Endodermal cell (in vitro differentiated cells): Measurements from ENCODE around the gene EPHA8. TPM values are rescaled to one million over a fixed set of nuclear protein-coding genes. Genes with fewer than 3 reads are reported as not detected.

Experiments used
- DNase-seq: peaks from one replicate; pipeline ENCODE4 v3.0.0-alpha.2; 2017
- H3K27ac ChIP-seq: 2 replicates; pipeline ENCODE4 v1.5.1; 2013; ENCODE audit warnings: mild to moderate bottlenecking, low read depth, low read length, moderate library complexity
- H3K27me3 ChIP-seq: 2 replicates; pipeline ENCODE4 v1.6.1; 2013; ENCODE audit warnings: mild to moderate bottlenecking, low read length, moderate library complexity; ENCODE audit not compliant: insufficient read depth, control insufficient read depth, poor library complexity, severe bottlenecking
- H3K36me3 ChIP-seq: 2 replicates; pipeline ENCODE4 v1.7.0; 2013; ENCODE audit warnings: mild to moderate bottlenecking, low read length, moderate library complexity; ENCODE audit not compliant: control insufficient read depth, insufficient read depth
- H3K4me1 ChIP-seq: one replicate; pipeline ENCODE4 v1.7.0; 2013; ENCODE audit warnings: low read length; ENCODE audit not compliant: control insufficient read depth, insufficient read depth
- H3K4me3 ChIP-seq: 2 replicates; pipeline ENCODE4 v1.5.1; 2013; ENCODE audit warnings: mild to moderate bottlenecking, low read length, moderate library complexity
- H3K9ac ChIP-seq: 2 replicates; pipeline ENCODE4 v1.6.1; 2013; ENCODE audit warnings: mild to moderate bottlenecking, low read length, moderate library complexity; ENCODE audit not compliant: poor library complexity, severe bottlenecking; ENCODE audit errors: extremely low read depth
- H3K9me3 ChIP-seq: 2 replicates; pipeline ENCODE4 v1.6.1; 2013; ENCODE audit warnings: mild to moderate bottlenecking, low read length, moderate library complexity; ENCODE audit not compliant: control insufficient read depth
- H3K27ac Mint-ChIP-seq: 2 replicates; pipeline ENCODE4 v1.8.0; 2020; ENCODE audit warnings: mixed read lengths
- H3K27me3 Mint-ChIP-seq: 2 replicates; pipeline ENCODE4 v1.8.0; 2021; ENCODE audit warnings: mild to moderate bottlenecking, mixed read lengths; ENCODE audit not compliant: insufficient read depth
- H3K36me3 Mint-ChIP-seq: 2 replicates; pipeline ENCODE4 v1.8.0; 2020; ENCODE audit warnings: low read depth, mixed read lengths
- H3K4me1 Mint-ChIP-seq: 2 replicates; pipeline ENCODE4 v1.8.0; 2020; ENCODE audit warnings: mixed read lengths
- H3K4me3 Mint-ChIP-seq: 2 replicates; pipeline ENCODE4 v1.8.0; 2020; ENCODE audit warnings: mild to moderate bottlenecking, moderate library complexity, mixed read lengths
- H3K9me3 Mint-ChIP-seq: 2 replicates; pipeline ENCODE4 v1.8.0; 2020; ENCODE audit warnings: mild to moderate bottlenecking, mixed read lengths
- WGBS, 2 experiments: methylation state at CpG; one replicate each; pipeline versions ENCODE4 v1.1.5 to v1.1.7; 2013; ENCODE audit warnings: missing lambda C conversion rate in 2 of 2, mixed read lengths in 1 of 2; ENCODE audit not compliant: insufficient coverage in 1 of 2, insufficient read length in 1 of 2; 5-methylcytosine and 5-hydroxymethylcytosine counted together
- total RNA-seq, 2 donors: library from RNA; stranded (reverse); fragmentation: NEBNext Ultra II Directional in 1 of 2; extraction: Animal tissue kit (Norgen Biotek cat#: 25700) in 1 of 2; gene quantifications; 2 replicates in 1 of 2; 3 replicates in 1 of 2; pipeline ENCODE4 v1.2.1, GENCODE V29; 2021
- TF ChIP-seq, protein P1 (sequence below): fragments of 200-600 bp; sonication (generic); conservative IDR thresholded peaks from 2 replicates; pipeline ENCODE4 v1.5.0; 2021; ENCODE audit warnings: antibody characterized with exemption, mild to moderate bottlenecking

The EPHA8 gene
- total RNA-seq, 2 donors from 2014 or later, result 1.5 TPM

DNA sequence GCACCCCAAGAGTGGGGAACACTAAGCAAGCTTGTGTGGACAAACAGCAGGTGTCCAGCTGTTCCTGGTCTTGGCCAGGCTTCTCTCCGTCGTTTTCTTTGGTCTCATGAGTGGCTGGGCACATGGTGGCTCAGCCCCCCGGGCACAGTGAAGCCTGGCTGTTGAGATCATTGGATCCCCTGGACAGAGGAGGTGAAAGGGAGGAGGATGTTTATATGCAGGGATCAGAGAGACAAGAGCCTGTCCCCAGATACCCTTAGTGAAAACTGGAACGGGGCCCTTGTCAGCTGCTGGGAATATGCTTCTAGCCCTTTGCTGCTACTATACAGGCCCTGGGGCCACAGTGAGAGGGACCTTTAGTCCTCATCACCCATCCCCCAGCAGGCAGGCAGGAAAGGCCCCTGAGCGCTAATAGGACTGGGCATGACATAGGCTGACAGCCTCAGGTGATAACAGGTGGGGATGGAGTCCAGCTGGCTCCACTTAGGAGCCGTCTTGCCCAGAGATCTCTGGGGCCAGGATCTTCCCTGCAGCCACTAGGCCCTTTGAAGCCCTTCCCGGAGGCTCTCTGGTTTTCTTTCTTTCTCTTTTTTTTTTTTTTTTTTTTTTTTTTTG, 16.4 kb downstream of the EPHA8 start:
- no peak for DNase-seq
- no peaks in the 10 kb centered on the region for H3K36me3 ChIP-seq
- no peak overlapping the region for H3K27ac ChIP-seq
- H3K4me3 ChIP-seq, result no peak overlapping the region
- peaks cover 6% of the 10 kb centered on the region for H3K4me1 Mint-ChIP-seq
- H3K9me3 Mint-ChIP-seq, result peaks cover 18% of the 10 kb centered on the region
- H3K36me3 Mint-ChIP-seq, result no peaks in the 10 kb centered on the region
- H3K27me3 ChIP-seq, result no peaks in the 10 kb centered on the region
- H3K9ac ChIP-seq, result no peak overlapping the region
- WGBS, 2 experiments, result 86 to 88% methylated on average over 6 to 7 of the region's 7 CpGs
- TF ChIP-seq, protein P1, sequence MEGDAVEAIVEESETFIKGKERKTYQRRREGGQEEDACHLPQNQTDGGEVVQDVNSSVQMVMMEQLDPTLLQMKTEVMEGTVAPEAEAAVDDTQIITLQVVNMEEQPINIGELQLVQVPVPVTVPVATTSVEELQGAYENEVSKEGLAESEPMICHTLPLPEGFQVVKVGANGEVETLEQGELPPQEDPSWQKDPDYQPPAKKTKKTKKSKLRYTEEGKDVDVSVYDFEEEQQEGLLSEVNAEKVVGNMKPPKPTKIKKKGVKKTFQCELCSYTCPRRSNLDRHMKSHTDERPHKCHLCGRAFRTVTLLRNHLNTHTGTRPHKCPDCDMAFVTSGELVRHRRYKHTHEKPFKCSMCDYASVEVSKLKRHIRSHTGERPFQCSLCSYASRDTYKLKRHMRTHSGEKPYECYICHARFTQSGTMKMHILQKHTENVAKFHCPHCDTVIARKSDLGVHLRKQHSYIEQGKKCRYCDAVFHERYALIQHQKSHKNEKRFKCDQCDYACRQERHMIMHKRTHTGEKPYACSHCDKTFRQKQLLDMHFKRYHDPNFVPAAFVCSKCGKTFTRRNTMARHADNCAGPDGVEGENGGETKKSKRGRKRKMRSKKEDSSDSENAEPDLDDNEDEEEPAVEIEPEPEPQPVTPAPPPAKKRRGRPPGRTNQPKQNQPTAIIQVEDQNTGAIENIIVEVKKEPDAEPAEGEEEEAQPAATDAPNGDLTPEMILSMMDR, result no peak
- H3K27ac Mint-ChIP-seq, result no peak overlapping the region
- H3K4me1 ChIP-seq, result no peaks in the 10 kb centered on the region
- H3K4me3 Mint-ChIP-seq, result no peak overlapping the region
- no peaks in the 10 kb centered on the region for H3K27me3 Mint-ChIP-seq
- peaks cover 9% of the 10 kb centered on the region for H3K9me3 ChIP-seq

DNA sequence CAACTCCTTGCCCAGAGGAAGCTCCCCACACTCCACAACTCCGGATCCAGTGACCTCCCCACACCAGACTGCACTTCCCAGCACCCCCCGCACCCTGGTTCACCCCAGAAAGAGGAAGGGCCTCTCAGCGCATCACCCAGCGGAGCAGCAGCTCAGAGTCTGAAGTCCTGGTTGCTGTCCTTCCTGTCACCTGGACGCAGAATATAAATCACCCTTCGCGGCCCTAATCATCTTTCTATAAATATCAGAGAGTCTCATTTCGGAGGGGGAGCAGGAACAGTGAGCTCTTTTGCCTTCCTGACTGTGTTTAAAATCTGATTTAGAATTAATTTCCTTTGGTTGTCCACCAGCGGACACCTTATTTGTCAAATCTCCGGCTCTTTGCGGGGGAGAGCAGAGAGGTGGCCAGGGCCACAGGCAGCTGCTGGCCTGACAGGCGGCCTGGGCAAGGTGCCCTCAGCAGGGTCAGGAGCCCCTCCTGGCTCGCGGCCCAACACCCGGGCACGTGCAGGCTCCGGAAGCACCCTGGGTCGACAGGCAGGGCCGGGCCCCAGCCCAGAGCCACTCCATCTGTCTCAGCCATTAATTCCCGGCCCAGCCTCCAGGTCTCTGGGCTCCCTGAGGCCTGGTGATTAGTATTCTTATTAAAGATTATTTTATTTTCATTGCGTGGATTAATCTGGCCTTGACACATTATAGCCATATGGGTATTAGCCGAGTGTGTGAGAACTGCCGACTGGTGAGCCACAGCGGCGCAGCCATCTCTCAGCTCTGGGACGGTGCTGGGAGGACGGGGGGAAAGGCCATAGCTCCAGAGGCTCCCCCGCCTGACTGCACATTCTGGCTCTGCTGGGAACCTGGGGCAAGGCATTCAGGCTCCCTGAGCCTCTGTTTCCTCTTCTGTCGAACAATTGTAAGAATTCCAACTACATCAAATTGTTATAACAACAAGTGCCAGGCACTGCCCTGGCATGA, 19.7 kb downstream of the EPHA8 start:
- Histone ChIP-seq H3K27me3 (no peaks in the 10 kb centered on the region), H3K9me3 (peaks cover 6% of the 10 kb centered on the region), H3K4me3 (no peak overlapping the region), H3K9ac (no peak overlapping the region), H3K27ac (no peak overlapping the region), H3K4me1 (no peaks in the 10 kb centered on the region), H3K36me3 (no peaks in the 10 kb centered on the region)
- H3K27me3 Mint-ChIP-seq, result no peaks in the 10 kb centered on the region
- peaks cover 6% of the 10 kb centered on the region for H3K4me1 Mint-ChIP-seq
- DNase-seq, result no peak
- no peaks in the 10 kb centered on the region for H3K36me3 Mint-ChIP-seq
- TF ChIP-seq, protein P1, result no peak
- no peak overlapping the region for H3K27ac Mint-ChIP-seq
- no peak overlapping the region for H3K4me3 Mint-ChIP-seq
- 92 to 96% methylated on average over 16 to 29 of the region's 29 CpGs for WGBS, 2 experiments
- H3K9me3 Mint-ChIP-seq, result peaks cover 13% of the 10 kb centered on the region

DNA sequence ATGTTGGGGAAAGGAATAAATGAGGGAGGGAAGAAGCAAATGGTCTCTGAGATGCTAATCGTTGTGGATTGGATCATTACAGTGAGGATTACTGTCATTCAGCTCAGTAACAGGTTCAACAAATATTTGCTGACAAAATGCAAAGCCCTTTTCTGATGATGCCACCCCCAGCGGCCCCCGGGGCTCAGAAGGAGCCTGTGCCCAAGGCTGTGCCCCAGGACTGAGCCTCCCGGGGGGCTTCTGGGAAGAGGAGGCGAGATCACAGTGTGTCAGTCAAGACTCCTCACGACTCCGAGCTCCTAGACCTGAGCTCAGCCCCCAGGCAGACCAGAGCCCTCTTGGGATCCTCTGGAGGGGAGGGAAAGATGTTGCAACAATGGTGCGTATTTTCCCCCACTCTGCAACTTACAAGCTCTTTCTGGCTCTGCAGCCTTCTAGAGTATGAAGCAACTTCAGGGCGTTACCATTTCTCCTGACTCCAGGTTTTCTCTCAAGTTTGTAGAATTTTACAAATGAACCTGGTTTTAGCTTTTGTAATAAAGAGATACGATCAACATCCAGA, 20.8 kb downstream of the EPHA8 start:
- no peaks in the 10 kb centered on the region for H3K27me3 Mint-ChIP-seq

More for the DNA sequence above, 20.8 kb downstream of the EPHA8 start:
- no peaks in the 10 kb centered on the region for H3K36me3 ChIP-seq
- no peaks in the 10 kb centered on the region for H3K9me3 ChIP-seq
- no peak overlapping the region for H3K27ac ChIP-seq
- WGBS, 2 experiments, result 81 to 82% methylated on average over 8 to 10 of the region's 10 CpGs
- no peaks in the 10 kb centered on the region for H3K27me3 ChIP-seq
- H3K27ac Mint-ChIP-seq, result no peak overlapping the region
- TF ChIP-seq, protein P1, result no peak
- H3K4me3 ChIP-seq, result no peak overlapping the region
- DNase-seq, result no peak
- H3K4me3 Mint-ChIP-seq, result no peak overlapping the region
- no peaks in the 10 kb centered on the region for H3K4me1 ChIP-seq
- peaks cover 6% of the 10 kb centered on the region for H3K4me1 Mint-ChIP-seq
- no peaks in the 10 kb centered on the region for H3K36me3 Mint-ChIP-seq
- no peak overlapping the region for H3K9ac ChIP-seq
- peaks cover 2% of the 10 kb centered on the region for H3K9me3 Mint-ChIP-seq
